ENCODE data around the gene CACNG4. TPM values are rescaled to one million over a fixed set of nuclear protein-coding genes. Genes with fewer than 3 reads are reported as not detected.

The CACNG4 gene
- total RNA-seq, 2 donors from 2014 or later, result 9.5 to 12.9 TPM

DNA sequence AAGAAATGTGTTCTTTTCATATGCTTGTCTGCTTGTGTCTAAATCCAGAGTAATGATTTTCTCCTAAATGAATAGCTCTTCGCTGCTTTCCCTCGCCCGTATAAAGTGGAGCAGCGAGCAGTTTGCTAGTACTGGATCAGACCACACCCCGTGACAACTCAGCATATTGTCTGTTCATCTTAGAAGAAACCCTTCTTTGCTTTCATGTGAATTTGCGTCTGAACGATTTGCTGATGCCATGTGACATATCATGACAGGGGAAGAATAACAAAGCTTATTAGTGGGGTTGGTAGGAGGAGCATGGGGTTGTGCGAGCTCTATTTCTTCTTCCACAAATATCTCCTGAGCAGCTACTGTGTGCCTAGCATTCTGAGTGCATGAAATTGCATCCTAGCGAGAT lies 44.1 kb upstream of the CACNG4 start:
- TF ChIP-seq POLR2A (IDR thresholded peaks at IDR 0.05) (no peak), POLR2AphosphoS5 (IDR thresholded peaks at IDR 0.05) (no peak)
- TF ChIP-seq, protein P1, sequence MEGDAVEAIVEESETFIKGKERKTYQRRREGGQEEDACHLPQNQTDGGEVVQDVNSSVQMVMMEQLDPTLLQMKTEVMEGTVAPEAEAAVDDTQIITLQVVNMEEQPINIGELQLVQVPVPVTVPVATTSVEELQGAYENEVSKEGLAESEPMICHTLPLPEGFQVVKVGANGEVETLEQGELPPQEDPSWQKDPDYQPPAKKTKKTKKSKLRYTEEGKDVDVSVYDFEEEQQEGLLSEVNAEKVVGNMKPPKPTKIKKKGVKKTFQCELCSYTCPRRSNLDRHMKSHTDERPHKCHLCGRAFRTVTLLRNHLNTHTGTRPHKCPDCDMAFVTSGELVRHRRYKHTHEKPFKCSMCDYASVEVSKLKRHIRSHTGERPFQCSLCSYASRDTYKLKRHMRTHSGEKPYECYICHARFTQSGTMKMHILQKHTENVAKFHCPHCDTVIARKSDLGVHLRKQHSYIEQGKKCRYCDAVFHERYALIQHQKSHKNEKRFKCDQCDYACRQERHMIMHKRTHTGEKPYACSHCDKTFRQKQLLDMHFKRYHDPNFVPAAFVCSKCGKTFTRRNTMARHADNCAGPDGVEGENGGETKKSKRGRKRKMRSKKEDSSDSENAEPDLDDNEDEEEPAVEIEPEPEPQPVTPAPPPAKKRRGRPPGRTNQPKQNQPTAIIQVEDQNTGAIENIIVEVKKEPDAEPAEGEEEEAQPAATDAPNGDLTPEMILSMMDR (IDR thresholded peaks at IDR 0.05), result no peak
- no peak overlapping the region for H3K27ac ChIP-seq
- H3K36me3 ChIP-seq, result no peaks in the 10 kb centered on the region
- no peak overlapping the region for H3K4me3 ChIP-seq
- H3K27me3 ChIP-seq (replicated peaks; ENCODE audit: insufficient read depth), result no peaks in the 10 kb centered on the region
- intact Hi-C loops (cut with DNase I), result no loop called here
- H3K9me3 ChIP-seq, result no peaks in the 10 kb centered on the region
- H3K4me1 ChIP-seq (replicated peaks), result no peaks in the 10 kb centered on the region
- no peak for DNase-seq (ENCODE audit: low spot score)
- 70% methylated on average over 9 of the region's 9 CpGs for WGBS

GRCh38 chr17:66920950-66921349 lies 43.6 kb upstream of the CACNG4 start:
- TF ChIP-seq, protein P1 (IDR thresholded peaks at IDR 0.05), result no peak
- TF ChIP-seq POLR2A (IDR thresholded peaks at IDR 0.05), result no peak
- TF ChIP-seq POLR2AphosphoS5 (IDR thresholded peaks at IDR 0.05), result no peak
- WGBS, result 82% methylated on average over 4 of the region's 4 CpGs
- Histone ChIP-seq H3K4me3 (no peak overlapping the region), H3K4me1 (replicated peaks) (no peaks in the 10 kb centered on the region), H3K9me3 (no peaks in the 10 kb centered on the region), H3K36me3 (no peaks in the 10 kb centered on the region), H3K27me3 (replicated peaks; ENCODE audit: insufficient read depth) (no peaks in the 10 kb centered on the region), H3K27ac (no peak overlapping the region)
- DNase-seq (ENCODE audit: low spot score), result no peak
- intact Hi-C loops (cut with DNase I), result no loop called here

DNA sequence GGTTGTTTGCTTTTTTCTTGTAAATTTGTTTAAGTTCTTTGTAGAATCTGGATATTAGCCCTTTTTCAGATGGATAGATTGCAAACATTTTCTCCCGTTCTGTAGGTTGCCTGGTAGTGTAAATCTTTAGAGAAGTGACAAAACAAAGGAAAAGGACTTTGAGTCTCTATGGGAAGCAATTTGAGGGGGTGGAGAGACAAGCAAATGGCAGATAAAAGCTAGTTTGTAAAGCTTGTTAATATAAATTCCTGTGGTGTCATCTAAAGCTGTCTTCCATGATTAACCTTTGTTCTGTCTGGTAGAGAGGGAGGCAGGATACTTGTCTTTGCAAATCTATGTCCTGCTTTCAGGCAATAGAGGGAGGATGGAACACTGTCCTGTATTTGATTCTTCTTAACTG lies 40.6 kb upstream of the CACNG4 start:
- TF ChIP-seq, protein P1 (IDR thresholded peaks at IDR 0.05), result no peak
- TF ChIP-seq POLR2AphosphoS5 (IDR thresholded peaks at IDR 0.05), result no peak
- no peak for TF ChIP-seq POLR2A (IDR thresholded peaks at IDR 0.05)
- no peak overlapping the region for H3K27ac ChIP-seq
- H3K4me1 ChIP-seq (replicated peaks), result no peaks in the 10 kb centered on the region
- no peaks in the 10 kb centered on the region for H3K27me3 ChIP-seq (replicated peaks; ENCODE audit: insufficient read depth)
- H3K9me3 ChIP-seq, result no peaks in the 10 kb centered on the region
- WGBS, result 10% methylated on average over 1 of the region's 1 CpG
- H3K36me3 ChIP-seq, result no peaks in the 10 kb centered on the region
- intact Hi-C loops (cut with DNase I), result no loop called here
- DNase-seq (ENCODE audit: low spot score), result no peak
- H3K4me3 ChIP-seq, result no peak overlapping the region

GRCh38 chr17:66925811-66926500 lies 38.6 kb upstream of the CACNG4 start:
- Histone ChIP-seq H3K36me3 (no peaks in the 10 kb centered on the region), H3K4me1 (replicated peaks) (no peaks in the 10 kb centered on the region), H3K27ac (no peak overlapping the region), H3K9me3 (no peaks in the 10 kb centered on the region), H3K27me3 (replicated peaks; ENCODE audit: insufficient read depth) (no peaks in the 10 kb centered on the region), H3K4me3 (no peak overlapping the region)
- intact Hi-C loops (cut with DNase I), result no loop called here
- TF ChIP-seq POLR2AphosphoS5 (IDR thresholded peaks at IDR 0.05), result no peak
- TF ChIP-seq POLR2A (IDR thresholded peaks at IDR 0.05), result no peak
- TF ChIP-seq, protein P1 (IDR thresholded peaks at IDR 0.05), result no peak
- no peak for DNase-seq (ENCODE audit: low spot score)
- 85% methylated on average over 8 of the region's 8 CpGs for WGBS

DNA sequence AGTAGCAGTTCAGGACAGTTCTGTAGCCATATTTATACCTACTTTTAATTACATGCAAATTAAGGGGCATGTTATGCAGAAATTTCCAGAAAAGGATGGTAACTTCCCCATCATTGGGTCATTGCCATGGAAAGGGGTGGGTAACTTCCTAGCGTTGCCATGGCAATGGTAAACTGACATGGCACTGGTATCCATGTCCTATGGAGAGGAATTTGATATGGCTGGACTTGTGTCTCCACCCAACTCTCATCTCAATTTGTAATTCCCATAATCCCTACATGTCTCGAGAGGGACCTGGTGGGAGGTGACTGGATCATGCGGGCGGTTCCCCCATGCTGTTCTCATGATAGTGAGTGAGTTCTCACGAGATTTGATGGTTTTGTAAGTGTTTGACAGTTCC lies 35.6 kb upstream of the CACNG4 start:
- DNase-seq (ENCODE audit: low spot score), result no peak
- Histone ChIP-seq H3K4me1 (replicated peaks) (no peaks in the 10 kb centered on the region), H3K4me3 (no peak overlapping the region), H3K9me3 (no peaks in the 10 kb centered on the region), H3K36me3 (no peaks in the 10 kb centered on the region), H3K27me3 (replicated peaks; ENCODE audit: insufficient read depth) (no peaks in the 10 kb centered on the region), H3K27ac (no peak overlapping the region)
- no peak for TF ChIP-seq POLR2A (IDR thresholded peaks at IDR 0.05)
- TF ChIP-seq, protein P1 (IDR thresholded peaks at IDR 0.05), result no peak
- no peak for TF ChIP-seq POLR2AphosphoS5 (IDR thresholded peaks at IDR 0.05)
- intact Hi-C loops (cut with DNase I), result no loop called here
- WGBS, result 92% methylated on average over 5 of the region's 5 CpGs
